HG02678 (cell line): ENCODE results near the gene ZFAND4.
A peak's percentile ranks its signal among the peaks of the same experiment; 100 is the strongest.
"Not testable (repeated sequence)": the region's sequence is repeated elsewhere in the genome, so short reads cannot be mapped to it uniquely, and the experiment has no call there.

Experiments used
- ATAC-seq: cut with Tn5 transposase; IDR thresholded peaks from one replicate; pipeline ENCODE4 v1.9.1; 2021; ENCODE audit warnings: mild to moderate bottlenecking, moderate library complexity; ENCODE audit not compliant: unreplicated experiment

Gene ZFAND4

DNA sequence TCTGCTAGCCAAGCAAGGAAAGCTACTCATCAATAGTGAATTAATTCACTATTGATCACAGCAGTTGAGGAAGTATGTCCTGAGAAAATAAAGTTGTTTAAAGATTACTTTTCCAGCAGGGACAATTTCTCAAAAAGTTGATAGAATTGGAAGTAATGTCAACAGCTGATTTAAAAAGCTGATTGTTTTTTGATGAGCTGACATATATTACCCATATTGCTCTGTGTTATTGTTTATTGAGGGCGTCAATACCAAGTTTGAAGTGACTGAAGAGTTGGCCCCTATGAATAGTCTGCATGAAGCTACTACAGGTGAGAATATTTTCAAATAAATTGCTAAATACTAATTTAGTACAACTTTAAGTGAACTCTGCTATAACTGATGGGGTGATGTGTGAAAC is 28.0 kb downstream of the ZFAND4 start:
- no peak for ATAC-seq

- no peak for ATAC-seq
Measured at GRCh38 chr10:45640941-45641340, 31.6 kb downstream of the ZFAND4 start.

- ATAC-seq = no peak
Measured at GRCh38 chr10:45640049-45640448, 32.5 kb downstream of the ZFAND4 start.

- ATAC-seq = no peak
Measured at GRCh38 chr10:45627412-45628048, 45.0 kb downstream of the ZFAND4 start.

DNA sequence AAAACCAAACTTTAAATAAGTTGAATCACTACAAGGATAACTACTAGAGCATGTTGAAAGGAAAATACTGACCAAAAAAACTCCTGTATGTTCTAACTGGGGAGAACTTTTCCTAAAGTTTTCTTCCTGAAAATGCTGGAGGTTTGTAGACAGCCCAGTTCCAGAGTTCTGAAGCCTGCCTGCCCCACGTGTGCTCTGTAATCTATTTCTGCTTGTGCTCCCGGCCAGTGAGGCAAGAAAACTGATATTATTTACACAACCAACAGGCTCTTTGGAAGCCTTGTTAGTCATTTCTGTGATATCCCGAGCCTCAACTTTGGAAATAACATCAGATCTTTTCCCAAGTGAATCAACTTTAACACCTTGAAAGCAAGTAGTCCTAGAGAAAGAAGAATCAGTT is 46.7 kb downstream of the ZFAND4 start:
- no peak for ATAC-seq

GRCh38 chr10:45624724-45625123 is 47.8 kb downstream of the ZFAND4 start:
- no peak for ATAC-seq

DNA sequence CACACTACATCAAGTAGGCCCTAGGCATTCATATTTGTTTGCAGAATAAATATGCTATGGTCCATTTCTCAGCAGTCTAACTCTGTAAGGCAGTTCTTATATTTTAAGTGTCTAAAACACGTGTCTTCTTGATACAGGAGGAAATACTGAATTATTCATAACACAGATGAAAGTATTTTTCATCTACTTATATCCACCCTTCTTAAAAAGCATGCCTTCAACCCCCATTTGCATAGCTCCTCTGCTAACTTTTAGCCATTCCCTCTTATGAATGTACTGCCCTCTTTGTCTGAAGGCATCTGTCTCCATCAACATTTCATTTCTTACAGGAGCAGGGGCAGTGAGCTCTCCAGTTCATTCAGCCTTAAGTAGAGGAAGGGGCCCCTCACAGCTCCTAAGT is 57.7 kb downstream of the ZFAND4 start:
- no peak for ATAC-seq

- ATAC-seq = no peak
Measured at GRCh38 chr10:45612741-45613140, 59.8 kb downstream of the ZFAND4 start.

DNA sequence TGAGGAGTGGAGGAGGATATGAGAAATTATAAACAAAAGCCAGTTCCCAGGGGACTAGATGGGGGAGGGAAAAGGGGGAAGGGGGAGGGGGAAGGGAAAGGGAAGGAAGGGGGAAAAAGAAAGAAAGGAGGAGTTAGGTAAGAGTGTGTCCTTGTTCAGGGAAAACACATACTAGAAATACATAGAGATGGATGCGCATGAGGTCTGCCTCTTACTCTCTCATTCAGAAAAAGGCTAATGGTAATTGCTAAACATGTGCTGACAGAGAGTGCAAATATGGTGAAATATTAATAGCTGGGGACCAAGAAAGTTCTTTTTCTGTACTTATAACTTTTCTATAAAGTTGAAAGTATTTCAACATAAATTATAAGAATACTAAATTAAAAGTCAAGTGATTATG is 64.5 kb downstream of the ZFAND4 start:
- ATAC-seq = no peak

DNA sequence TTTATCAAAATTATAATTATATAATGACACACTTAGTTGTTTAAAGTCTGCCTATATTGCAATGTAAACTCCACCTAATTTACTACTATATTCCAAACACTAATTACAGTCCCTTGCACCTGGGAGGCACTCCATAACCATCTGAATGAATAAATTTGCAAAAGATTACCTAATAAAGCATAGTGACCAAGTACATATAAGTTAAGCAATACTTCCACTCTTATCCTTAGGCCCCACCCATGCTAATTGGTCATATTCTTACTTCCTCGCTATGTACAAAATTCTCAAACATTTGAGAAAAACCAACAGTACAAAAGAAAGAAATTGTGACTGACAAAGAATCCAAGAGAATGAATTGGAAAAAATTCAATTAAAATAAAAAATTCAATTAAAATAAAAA is 65.3 kb downstream of the ZFAND4 start:
- ATAC-seq = no peak

- ATAC-seq = no peak
Measured at GRCh38 chr10:45602836-45603235, 69.7 kb downstream of the ZFAND4 start.

DNA sequence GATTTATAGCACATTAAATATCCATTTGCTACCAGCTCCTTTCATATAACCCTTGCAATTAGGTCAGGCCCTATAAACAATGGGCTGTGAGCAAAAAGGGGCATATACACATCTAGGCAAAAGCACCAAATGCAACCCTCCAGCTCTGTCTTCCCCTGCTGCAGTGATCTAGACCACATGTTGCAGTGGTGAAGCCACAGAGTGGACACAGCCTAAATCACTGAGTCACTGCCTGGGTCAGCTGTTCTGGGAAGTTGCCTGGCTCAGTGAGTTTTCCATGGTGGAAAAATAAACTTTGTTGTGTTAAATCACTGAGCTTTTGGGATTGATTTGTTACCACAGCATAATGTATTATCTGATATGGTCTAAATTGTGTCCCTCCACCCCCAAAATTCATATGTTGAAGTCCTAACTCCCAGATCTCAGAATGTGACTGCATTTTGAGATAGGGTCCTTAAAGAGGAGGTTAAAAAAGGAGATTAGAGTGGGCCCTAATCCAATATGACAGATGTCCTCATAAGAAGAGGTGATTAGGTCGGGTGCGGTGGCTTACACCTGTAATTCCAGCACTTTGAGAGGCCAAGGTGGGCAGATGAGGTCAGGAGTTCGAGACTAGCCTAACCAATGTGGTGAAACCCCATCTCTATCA is 70.4 kb downstream of the ZFAND4 start:
- no peak for ATAC-seq

- ATAC-seq = not testable (repeated sequence)
Measured at GRCh38 chr10:45601254-45601930, 71.2 kb downstream of the ZFAND4 start.

DNA sequence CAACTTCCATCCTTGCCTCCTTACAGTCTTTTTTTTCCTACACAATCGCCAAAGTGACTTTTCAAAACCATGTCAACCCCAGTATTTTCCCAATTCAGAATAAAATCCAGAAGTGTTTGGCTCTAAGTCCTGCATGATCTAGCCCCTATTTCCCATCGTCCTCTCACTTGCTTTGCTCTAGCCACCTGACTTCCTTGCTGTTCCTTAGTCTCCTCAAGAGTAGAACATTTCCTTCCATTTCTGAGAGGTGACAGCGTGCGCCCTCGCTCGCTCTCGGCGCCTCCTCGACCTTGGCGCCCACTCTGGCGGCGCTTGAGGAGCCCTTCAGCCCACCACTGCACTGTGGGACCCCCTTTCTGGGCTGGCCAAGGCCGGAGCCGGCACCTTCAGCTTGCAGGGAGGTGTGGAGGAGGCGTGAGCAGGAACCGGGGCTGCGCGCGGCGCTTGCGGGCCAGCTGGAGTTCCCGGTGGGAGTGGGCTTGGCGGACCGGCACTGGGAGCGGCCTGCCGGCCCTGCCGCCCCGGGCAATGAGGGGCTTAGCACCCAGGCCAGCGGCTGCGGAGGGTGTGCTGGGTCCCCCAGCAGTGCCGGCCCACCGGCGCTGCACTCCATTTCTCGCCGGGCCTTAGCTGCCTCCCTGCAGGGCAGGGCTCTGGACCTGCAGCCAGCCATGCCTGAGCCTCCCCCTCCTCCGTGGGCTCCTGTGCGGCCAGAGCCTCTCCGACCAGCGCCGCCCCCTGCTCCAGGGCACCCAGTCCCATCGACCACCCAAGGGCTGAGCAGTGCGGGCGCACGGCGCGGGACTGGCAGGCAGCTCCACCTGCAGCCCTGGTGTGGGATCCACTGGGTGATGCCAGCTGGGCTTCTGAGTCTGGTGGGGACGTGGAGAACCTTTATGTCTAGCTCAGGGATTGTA is 72.0 kb downstream of the ZFAND4 start:
- ATAC-seq = not testable (repeated sequence)

GRCh38 chr10:45599646-45600045 is 72.9 kb downstream of the ZFAND4 start:
- no peak for ATAC-seq

- no peak for ATAC-seq
Measured at GRCh38 chr10:45599021-45599603, 73.5 kb downstream of the ZFAND4 start.

DNA sequence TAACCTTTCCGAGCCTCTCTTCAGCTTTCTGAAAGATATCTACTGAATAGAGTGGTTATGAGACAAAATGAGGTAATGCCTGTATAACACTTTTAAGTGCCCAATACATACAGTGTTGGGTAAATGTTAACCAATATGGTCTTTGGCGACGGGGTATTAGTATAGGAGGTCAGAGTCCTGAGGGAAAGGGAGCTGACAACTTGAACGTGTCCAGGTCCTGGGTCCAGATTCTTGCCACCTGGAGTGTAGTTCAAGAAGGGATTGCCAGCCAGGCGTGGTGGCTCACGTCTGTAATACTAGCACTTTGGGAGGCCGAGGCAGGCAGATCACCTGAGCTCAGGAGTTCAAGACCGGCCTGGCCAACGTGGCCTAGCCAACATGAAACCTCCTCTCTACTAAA is 76.0 kb downstream of the ZFAND4 start:
- ATAC-seq = no peak

DNA sequence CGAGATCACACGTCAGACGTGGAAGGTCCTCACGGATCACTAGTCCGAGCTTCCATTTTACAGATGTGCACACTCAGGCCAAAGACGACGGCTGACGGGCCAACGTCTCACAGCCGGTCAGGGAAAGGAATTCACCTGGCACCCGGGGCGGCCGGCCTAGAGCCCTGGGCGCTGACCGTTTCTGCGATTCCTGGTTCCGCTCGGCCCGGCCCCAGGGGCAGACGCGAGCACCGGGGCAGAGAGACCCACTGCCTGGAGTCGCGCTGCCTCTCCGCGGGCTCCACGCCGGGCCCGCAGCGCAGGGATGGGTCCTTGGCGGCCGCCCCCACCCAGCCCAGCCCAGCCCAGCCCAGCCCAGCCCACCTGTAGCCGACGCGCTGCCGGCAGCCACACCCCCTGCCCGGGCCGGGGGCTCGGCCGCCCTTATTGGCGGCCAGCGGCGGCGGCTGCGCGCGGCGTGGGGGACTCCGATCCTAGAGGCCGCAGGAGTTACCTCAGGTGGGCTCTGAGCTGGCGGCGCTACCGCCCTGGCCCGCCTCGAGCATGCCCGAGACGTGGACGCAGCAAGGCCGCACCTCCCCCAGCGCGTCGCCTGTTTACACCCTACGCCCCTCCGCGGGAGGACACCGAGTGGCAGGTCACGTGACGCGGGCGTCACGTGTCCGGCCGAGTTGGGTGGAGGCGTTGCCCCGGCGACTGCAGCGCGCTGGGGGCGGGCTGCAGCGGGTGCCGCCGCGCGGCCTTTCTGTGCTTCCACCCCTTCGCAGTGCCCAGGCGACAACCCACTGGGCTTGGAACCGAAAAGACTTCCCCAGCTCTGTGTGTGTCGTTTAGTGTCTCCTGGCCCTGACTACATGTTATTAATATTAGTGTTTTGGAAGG is 78.1 kb downstream of the ZFAND4 start:
- ATAC-seq = peak; percentile 96

DNA sequence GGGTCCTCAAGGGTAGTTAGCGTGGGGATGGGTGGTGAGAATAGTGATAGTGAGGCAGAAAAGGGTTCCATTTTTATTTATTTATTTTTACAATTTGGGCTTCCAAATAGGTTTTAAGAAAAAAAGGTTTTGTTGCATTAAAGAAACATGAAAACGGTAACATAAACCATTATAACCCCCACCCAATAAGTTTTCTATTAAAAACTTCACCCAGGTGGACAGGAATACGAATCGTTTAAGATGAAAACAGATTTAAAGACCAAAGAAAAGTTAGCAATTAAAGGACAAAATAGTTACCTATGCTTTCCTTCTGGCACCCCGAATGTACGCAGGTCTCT is 78.7 kb downstream of the ZFAND4 start:
- no peak for ATAC-seq

DNA sequence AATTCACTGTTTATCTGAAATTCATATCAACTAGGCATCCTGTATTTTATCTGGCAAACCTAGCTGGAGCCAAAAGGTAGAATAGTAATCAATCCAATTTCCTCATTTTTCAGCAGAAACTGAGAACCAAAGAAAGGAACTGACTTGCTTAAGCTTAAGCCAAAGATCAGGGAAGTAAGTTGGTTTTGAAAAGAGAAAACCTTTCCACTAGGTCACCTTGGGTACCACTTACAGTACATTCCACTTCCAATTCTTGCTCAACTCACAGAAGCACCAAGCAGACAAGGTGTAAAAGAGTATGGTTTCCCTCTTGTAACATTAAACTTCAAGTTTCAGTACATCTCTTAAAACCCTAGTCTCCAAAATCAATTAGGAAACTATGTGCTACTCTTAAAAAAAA is 79.6 kb downstream of the ZFAND4 start:
- ATAC-seq = no peak
